B cell (primary cell): ENCODE measurements around the gene TCHHL1. TPM values are rescaled to one million over a fixed set of nuclear protein-coding genes. Genes with fewer than 3 reads are reported as not detected.

Experiments used
- ATAC-seq: fragments of 200-7000 bp; cut with Tn5 transposase; one replicate; pipeline ENCODE4 v1.10.0; 2021; ENCODE audit warnings: low read depth, mild to moderate bottlenecking, moderate number of reproducible peaks, moderate library complexity
- CTCF ChIA-PET: fragments of 350-600 bp; sonication (Branson Sonifier 250); formaldehyde crosslinking; loops from one replicate; lab custom pipeline; 2021; ENCODE audit warnings: antibody characterized with exemption, inconsistent platforms; lab: Charles Lee
- POLR2A ChIA-PET: fragments of 350-600 bp; sonication (Branson Sonifier 250); formaldehyde crosslinking; loops from one replicate; lab custom pipeline; 2021; ENCODE audit warnings: antibody characterized with exemption; lab: Charles Lee
- DNase-seq: peaks from one replicate; pipeline ENCODE4 v3.0.0; 2013
- H2AFZ ChIP-seq: 2 replicates; pipeline ENCODE4 v1.6.1; 2012; ENCODE audit warnings: mild to moderate bottlenecking, low read depth, low read length; ENCODE audit not compliant: insufficient read depth, poor library complexity, severe bottlenecking
- H3K27ac ChIP-seq, 2 donors: 1 replicate in 1 of 2; 2 replicates in 1 of 2; pipeline ENCODE4 v1.5.1; 2012 to 2013; ENCODE audit warnings: low read length in 2 of 2, mild to moderate bottlenecking in 2 of 2, moderate library complexity in 1 of 2
- H3K27me3 ChIP-seq, 4 experiments: fragments of 200-600 bp in 1 of 4; sonication (generic) in 1 of 4; replicated peaks in 1 of 4; 1 replicate in 2 of 4; 2 replicates in 2 of 4; pipeline versions ENCODE4 v1.6.1 to v1.7.0; 2013 to 2016; ENCODE audit warnings: low read length in 3 of 4, mild to moderate bottlenecking in 2 of 4, mixed read lengths in 1 of 4, moderate library complexity in 1 of 4; ENCODE audit not compliant: insufficient read depth in 4 of 4, control insufficient read depth in 3 of 4; ENCODE audit errors: control extremely low read depth in 1 of 4
- H3K36me3 ChIP-seq, 2 experiments: replicated peaks in 1 of 2; 1 replicate in 1 of 2; 2 replicates in 1 of 2; pipeline versions ENCODE4 v1.6.1 to v1.7.1; 2013; ENCODE audit warnings: low read length in 1 of 2; ENCODE audit not compliant: insufficient read depth in 2 of 2, control insufficient read depth in 1 of 2; ENCODE audit errors: control extremely low read depth in 1 of 2, extremely low read depth in 1 of 2
- H3K4me1 ChIP-seq, 2 donors: fragments of 200-600 bp in 1 of 2; sonication (generic) in 1 of 2; 1 replicate in 1 of 2; 2 replicates in 1 of 2; pipeline versions ENCODE4 v1.5.1 to v1.6.1; 2013 to 2017; ENCODE audit warnings: low read length in 2 of 2; ENCODE audit not compliant: control insufficient read depth in 2 of 2, insufficient read depth in 2 of 2
- H3K4me2 ChIP-seq: replicated peaks from 2 replicates; pipeline ENCODE3; 2012; ENCODE audit warnings: mild to moderate bottlenecking, low read depth, low read length; ENCODE audit not compliant: poor library complexity, severe bottlenecking
- H3K4me3 ChIP-seq, 5 experiments: fragments of 200-600 bp in 1 of 5; sonication (generic) in 1 of 5; 1 replicate in 3 of 5; 2 replicates in 2 of 5; pipeline versions ENCODE4 v1.5.1 to v1.7.0; 2011 to 2016; ENCODE audit warnings: low read length in 4 of 5, mild to moderate bottlenecking in 4 of 5, low read depth in 2 of 5, control low read depth in 1 of 5, moderate library complexity in 1 of 5; ENCODE audit not compliant: insufficient read depth in 1 of 5; ENCODE audit errors: control extremely low read depth in 1 of 5, extremely low read depth in 1 of 5
- H3K79me2 ChIP-seq: fragments of 200-600 bp; sonication (generic); one replicate; pipeline ENCODE4 v1.6.0; 2016; ENCODE audit warnings: low read length; ENCODE audit not compliant: control insufficient read depth, insufficient read depth
- H3K9ac ChIP-seq: fragments of 200-600 bp; sonication (generic); 2 replicates; pipeline ENCODE4 v1.6.1; 2017; ENCODE audit warnings: mild to moderate bottlenecking, low read length, moderate library complexity
- H3K9me3 ChIP-seq, 3 donors: one replicate each; pipeline versions ENCODE4 v1.6.1 to v1.7.1; 2013; ENCODE audit warnings: low read length in 2 of 3; ENCODE audit not compliant: control insufficient read depth in 2 of 3, insufficient read depth in 1 of 3; ENCODE audit errors: control extremely low read depth in 1 of 3
- H4K20me1 ChIP-seq: 2 replicates; pipeline ENCODE4 v1.6.0; 2012; ENCODE audit warnings: mild to moderate bottlenecking, low read length; ENCODE audit not compliant: insufficient read depth, control insufficient read depth, poor library complexity, severe bottlenecking
- H3K27ac Mint-ChIP-seq: one replicate; pipeline ENCODE4 v1.8.0; 2021; ENCODE audit warnings: mixed read lengths
- H3K27me3 Mint-ChIP-seq: one replicate; pipeline ENCODE4 v1.8.0; 2021; ENCODE audit warnings: mixed read lengths
- H3K4me1 Mint-ChIP-seq: one replicate; pipeline ENCODE4 v1.8.0; 2021; ENCODE audit warnings: mixed read lengths
- H3K4me3 Mint-ChIP-seq: one replicate; pipeline ENCODE4 v1.8.0; 2021; ENCODE audit warnings: mixed read lengths
- H3K9me3 Mint-ChIP-seq: one replicate; pipeline ENCODE4 v1.8.0; 2022; ENCODE audit warnings: mixed read lengths; ENCODE audit not compliant: insufficient read depth
- EZH2 ChIP-seq: IDR thresholded peaks from 2 replicates; pipeline ENCODE4 v1.6.1; 2012; ENCODE audit warnings: borderline replicate concordance, low read depth, mild to moderate bottlenecking, moderate library complexity, low read length; ENCODE audit not compliant: insufficient read depth, poor library complexity, severe bottlenecking
- WGBS: methylation state at CpG from one replicate; pipeline ENCODE4 v1.1.5; 2013; ENCODE audit warnings: missing lambda C conversion rate; ENCODE audit not compliant: insufficient coverage; 5-methylcytosine and 5-hydroxymethylcytosine counted together
- intact Hi-C: fragments of 100-400 bp; cut with micrococcal nuclease; formaldehyde crosslinking; loops from one replicate; pipeline ENCODE4 v1.10.0; 2022
- polyA plus RNA-seq: library from polyadenylated mRNA; depleted of rRNA; stranded (reverse); fragments of >200 nt; gene quantifications from 2 replicates; pipeline ENCODE4 v1.2.3, GENCODE V29; 2012
- total RNA-seq, 2 donors: library from RNA; stranded (reverse); fragments of 120-200 nt in 1 of 2; gene quantifications; 1 replicate in 1 of 2; 2 replicates in 1 of 2; pipeline versions ENCODE4 v1.2.3 to v1.2.4, GENCODE V29; 2013 to 2022
- TF ChIP-seq, protein P1 (sequence below): fragments of 200-600 bp; IDR thresholded peaks from one replicate; pipeline ENCODE4 v1.8.0; 2022; ENCODE audit warnings: antibody characterized with exemption, mild to moderate bottlenecking

The TCHHL1 gene
- total and polyA plus RNA-seq, 2 donors (not counting 1 experiment from before 2014, with no cell fraction given), result not detected

DNA sequence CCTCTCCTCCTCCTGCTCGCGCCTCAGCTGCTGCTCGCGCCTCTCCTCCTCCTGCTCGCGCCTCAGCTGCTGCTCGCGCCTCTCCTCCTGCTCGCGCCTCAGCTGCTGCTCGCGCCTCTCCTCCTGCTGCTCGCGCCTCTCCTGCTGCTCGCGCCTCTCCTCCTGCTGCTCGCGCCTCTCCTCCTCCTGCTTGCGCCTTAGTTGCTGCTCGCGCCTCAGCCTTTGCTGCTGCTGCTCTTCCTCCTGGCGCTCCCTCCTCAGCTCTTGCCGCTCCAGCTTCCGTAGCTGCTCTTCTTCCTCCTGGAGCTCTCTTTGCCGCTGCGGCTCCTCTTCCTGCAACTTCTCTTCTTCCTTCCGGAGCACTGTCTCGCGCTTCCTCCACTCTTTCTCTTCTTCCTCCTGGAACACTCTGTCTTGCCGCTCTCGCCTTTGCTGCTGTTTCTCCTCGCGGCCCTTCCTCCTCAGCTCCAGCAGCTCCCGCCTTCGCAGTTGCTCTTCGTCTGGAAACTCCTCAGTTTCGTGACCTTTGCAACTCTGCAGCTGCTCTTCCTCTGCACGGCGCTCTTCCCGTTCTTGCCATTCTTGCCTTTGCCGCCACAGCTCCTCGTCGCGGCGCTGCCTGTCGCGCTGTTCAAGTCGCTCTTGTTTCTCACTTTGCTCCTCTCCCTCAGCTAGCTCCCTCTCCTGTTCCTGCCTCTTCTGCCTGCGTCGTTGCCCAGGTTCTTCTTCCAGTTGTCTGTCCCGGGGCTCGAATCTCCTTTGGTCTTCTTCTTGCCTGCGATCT lies 23.4 kb upstream of the TCHHL1 start:
- Histone ChIP-seq H3K9me3 (peaks cover 0 to 38% (median 0%) of the 10 kb centered on the region in 3 donors), H3K27ac (no peak overlapping the region), H3K4me2 (peak overlapping the region; percentile 85), H3K36me3 (no peaks in the 10 kb centered on the region), H3K4me3 (peak overlapping the region in 3 of 5 experiments; percentile 29 to 58 (median 42)), H2AFZ (peak overlapping the region; percentile 78), H3K9ac (peak overlapping the region; percentile 55), H4K20me1 (no peaks in the 10 kb centered on the region), H3K27me3 (peaks cover 0 to 84% (median 74%) of the 10 kb centered on the region in 4 experiments), H3K4me1 (peaks cover 46 to 57% of the 10 kb centered on the region in 2 donors), H3K79me2 (no peaks in the 10 kb centered on the region)
- CTCF ChIA-PET, result interaction anchor here (1.2 kb wide), 1 partner anchor 346 kb away, joined by 3 read pairs; no protein-coding TSS in a partner anchor
- peak; percentile 35 for DNase-seq
- intact Hi-C loops, result no loop called here
- Mint-ChIP-seq H3K9me3 (no peaks in the 10 kb centered on the region), H3K27me3 (peaks cover 28% of the 10 kb centered on the region), H3K27ac (no peak overlapping the region), H3K4me1 (peaks cover 6% of the 10 kb centered on the region), H3K4me3 (no peak overlapping the region)
- WGBS, result 2% methylated on average over 53 of the region's 53 CpGs
- TF ChIP-seq, protein P1, sequence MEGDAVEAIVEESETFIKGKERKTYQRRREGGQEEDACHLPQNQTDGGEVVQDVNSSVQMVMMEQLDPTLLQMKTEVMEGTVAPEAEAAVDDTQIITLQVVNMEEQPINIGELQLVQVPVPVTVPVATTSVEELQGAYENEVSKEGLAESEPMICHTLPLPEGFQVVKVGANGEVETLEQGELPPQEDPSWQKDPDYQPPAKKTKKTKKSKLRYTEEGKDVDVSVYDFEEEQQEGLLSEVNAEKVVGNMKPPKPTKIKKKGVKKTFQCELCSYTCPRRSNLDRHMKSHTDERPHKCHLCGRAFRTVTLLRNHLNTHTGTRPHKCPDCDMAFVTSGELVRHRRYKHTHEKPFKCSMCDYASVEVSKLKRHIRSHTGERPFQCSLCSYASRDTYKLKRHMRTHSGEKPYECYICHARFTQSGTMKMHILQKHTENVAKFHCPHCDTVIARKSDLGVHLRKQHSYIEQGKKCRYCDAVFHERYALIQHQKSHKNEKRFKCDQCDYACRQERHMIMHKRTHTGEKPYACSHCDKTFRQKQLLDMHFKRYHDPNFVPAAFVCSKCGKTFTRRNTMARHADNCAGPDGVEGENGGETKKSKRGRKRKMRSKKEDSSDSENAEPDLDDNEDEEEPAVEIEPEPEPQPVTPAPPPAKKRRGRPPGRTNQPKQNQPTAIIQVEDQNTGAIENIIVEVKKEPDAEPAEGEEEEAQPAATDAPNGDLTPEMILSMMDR, result no peak
- TF ChIP-seq EZH2, result no peak
- POLR2A ChIA-PET, result interaction anchor here (0.8 kb wide), 1 partner anchor 73 kb away, joined by 3 read pairs; no protein-coding TSS in a partner anchor
- ATAC-seq, result no peak
